A549 (cell line): ENCODE results near the gene TOP2A. TPM values are rescaled to one million over a fixed set of nuclear protein-coding genes. Genes with fewer than 3 reads are reported as not detected.
A peak's percentile ranks its signal among the peaks of the same experiment; 100 is the strongest.

ENCODE experiments used
- ATAC-seq, 2 experiments: fragments of 200-7000 bp in 1 of 2; fragments of >200 bp in 1 of 2; cut with Nextera tagmentation in 1 of 2; cut with Tn5 transposase in 1 of 2; 3 replicates each; pipeline versions ENCODE4 v1.8.0 to v1.9.1; 2018 to 2020; ENCODE audit warnings: mild to moderate bottlenecking in 1 of 2, moderate library complexity in 1 of 2
- CTCF ChIA-PET: fragments of 300-600 bp; sonication (Branson Sonifier 250); formaldehyde crosslinking; extraction: SDS; loops from one replicate; lab custom pipeline; 2021; ENCODE audit warnings: antibody characterized with exemption, inconsistent platforms; lab: Yijun Ruan, JAX
- POLR2A ChIA-PET: fragments of 350-600 bp; formaldehyde crosslinking; extraction: SDS; loops from one replicate; lab custom pipeline; 2021; ENCODE audit warnings: antibody characterized with exemption, inconsistent platforms; lab: Yijun Ruan, JAX
- DNase-seq, 2 experiments: peaks; one replicate each; pipeline versions ENCODE4 v3.0.0 to v3.0.0-alpha.2; 2011 to 2016; ENCODE audit warnings: low read depth in 1 of 2, low spot score in 1 of 2
- FAIRE-seq: peaks from 2 replicates; lab custom pipeline; 2011; peaks lifted over from hg19 to GRCh38; lab: Jason Lieb, UNC
- H3K27ac ChIP-seq, 2 experiments: fragments of >200 bp; sonication (Bioruptor Twin); formaldehyde crosslinking; 3 replicates each; pipeline ENCODE4 v1.5.1; 2016 to 2017
- H3K4me1 ChIP-seq: fragments of >200 bp; sonication (Bioruptor Twin); formaldehyde crosslinking; 3 replicates; pipeline ENCODE4 v1.6.1; 2016
- H3K4me2 ChIP-seq: fragments of >200 bp; sonication (Bioruptor Twin); formaldehyde crosslinking; 3 replicates; pipeline ENCODE4 v1.6.1; 2016
- H3K4me3 ChIP-seq: fragments of >200 bp; sonication (Bioruptor Twin); formaldehyde crosslinking; 3 replicates; pipeline ENCODE4 v1.5.1; 2016
- H3K9me3 ChIP-seq: fragments of >200 bp; sonication (Bioruptor Twin); formaldehyde crosslinking; 3 replicates; pipeline ENCODE4 v1.6.1; 2016
- EHF ChIP-seq: fragments of 250-450 bp; sonication (Bioruptor Pico); IDR thresholded peaks from 2 replicates; pipeline ENCODE4 v1.5.0; 2020; ENCODE audit warnings: mild to moderate bottlenecking
- ESRRA ChIP-seq: fragments of 150-350 bp; IDR thresholded peaks from 2 replicates; pipeline ENCODE4 v1.6.1; 2014; ENCODE audit warnings: mild to moderate bottlenecking, low read length, borderline replicate concordance
- FOSL2 ChIP-seq, 2 experiments: fragments of 450-650 bp in 1 of 2; fragments of >200 bp in 1 of 2; sonication (Bioruptor Twin) in 1 of 2; formaldehyde crosslinking; IDR thresholded peaks; 2 replicates each; pipeline versions ENCODE4 v1.5.0 to v1.6.1; 2016 to 2020; ENCODE audit warnings: mild to moderate bottlenecking in 1 of 2, moderate library complexity in 1 of 2
- HOXA7 ChIP-seq: fragments of 250-450 bp; sonication (Bioruptor Pico); IDR thresholded peaks from 2 replicates; pipeline ENCODE4 v1.5.0; 2020; ENCODE audit warnings: mild to moderate bottlenecking, moderate library complexity
- JUN ChIP-seq, 2 experiments: fragments of >200 bp; sonication (Bioruptor Twin); formaldehyde crosslinking; IDR thresholded peaks; 2 replicates in 1 of 2; 3 replicates in 1 of 2; pipeline ENCODE4 v1.6.1; 2016 to 2017
- KDM5A ChIP-seq: fragments of 200-600 bp; sonication (generic); IDR thresholded peaks from 2 replicates; pipeline ENCODE4 v1.6.1; 2016; ENCODE audit warnings: antibody characterized with exemption, mild to moderate bottlenecking
- MAZ ChIP-seq: fragments of 150-350 bp; IDR thresholded peaks from 2 replicates; pipeline ENCODE4 v1.6.1; 2014; ENCODE audit warnings: antibody characterized with exemption, low read depth, low read length, borderline replicate concordance
- MYC ChIP-seq: IDR thresholded peaks from 2 replicates; pipeline ENCODE4 v1.6.1; 2012; ENCODE audit warnings: mild to moderate bottlenecking, inconsistent platforms, low read length, improper control_type of control experiment, borderline replicate concordance
- POLR2AphosphoS2 ChIP-seq: conservative IDR thresholded peaks from 2 replicates; pipeline ENCODE4 v1.6.1; 2012; ENCODE audit warnings: low read length, improper control_type of control experiment, inconsistent platforms
- RAD21 ChIP-seq, 2 experiments: fragments of >200 bp in 1 of 2; sonication (Bioruptor Twin) in 1 of 2; formaldehyde crosslinking in 1 of 2; IDR thresholded peaks in 1 of 2; conservative IDR thresholded peaks in 1 of 2; 2 replicates in 1 of 2; 3 replicates in 1 of 2; pipeline ENCODE4 v1.6.1; 2012 to 2018; ENCODE audit warnings: inconsistent platforms in 1 of 2
- SREBF2 ChIP-seq: fragments of 450-650 bp; IDR thresholded peaks from 2 replicates; pipeline ENCODE4 v1.6.1; 2014; ENCODE audit warnings: mild to moderate bottlenecking, moderate library complexity
- ZC3H11A ChIP-seq: fragments of 450-650 bp; IDR thresholded peaks from 2 replicates; pipeline ENCODE4 v1.6.1; 2014; ENCODE audit warnings: antibody characterized with exemption, mild to moderate bottlenecking
- WGBS: methylation state at CpG from one replicate; pipeline ENCODE4 v1.1.6; 2017; ENCODE audit errors: missing lambda C conversion rate; 5-methylcytosine and 5-hydroxymethylcytosine counted together
- polyA plus RNA-seq, 4 experiments: library from polyadenylated mRNA; depleted of rRNA in 3 of 4; stranded (reverse); fragments of >200 nt; fragmentation: RNase III in 1 of 4; extraction: RNeasy Plus Mini Kit Qiagen cat#74134 plus additional on column Dnase treatment in 1 of 4; gene quantifications; 2 replicates in 3 of 4; 3 replicates in 1 of 4; pipeline ENCODE4 v1.2.3, GENCODE V29; 2011 to 2017
- TF ChIP-seq, protein P1 (sequence below): fragments of 450-650 bp; IDR thresholded peaks from 2 replicates; pipeline ENCODE4 v1.6.1; 2014; ENCODE audit warnings: antibody characterized with exemption
- TF ChIP-seq, protein P2 (sequence below): fragments of >200 bp; sonication (Bioruptor Twin); formaldehyde crosslinking; IDR thresholded peaks from 3 replicates; pipeline ENCODE4 v1.6.1; 2016
- TF ChIP-seq, protein P3 (sequence below): fragments of 250-450 bp; sonication (Bioruptor Pico); IDR thresholded peaks from 2 replicates; pipeline ENCODE4 v1.5.0; 2020; ENCODE audit warnings: low read depth, mild to moderate bottlenecking, moderate library complexity

Gene TOP2A
- polyA plus RNA-seq, 2 of the 4 experiments (the other 2 are of a cell fraction) = 226 to 416 TPM

DNA sequence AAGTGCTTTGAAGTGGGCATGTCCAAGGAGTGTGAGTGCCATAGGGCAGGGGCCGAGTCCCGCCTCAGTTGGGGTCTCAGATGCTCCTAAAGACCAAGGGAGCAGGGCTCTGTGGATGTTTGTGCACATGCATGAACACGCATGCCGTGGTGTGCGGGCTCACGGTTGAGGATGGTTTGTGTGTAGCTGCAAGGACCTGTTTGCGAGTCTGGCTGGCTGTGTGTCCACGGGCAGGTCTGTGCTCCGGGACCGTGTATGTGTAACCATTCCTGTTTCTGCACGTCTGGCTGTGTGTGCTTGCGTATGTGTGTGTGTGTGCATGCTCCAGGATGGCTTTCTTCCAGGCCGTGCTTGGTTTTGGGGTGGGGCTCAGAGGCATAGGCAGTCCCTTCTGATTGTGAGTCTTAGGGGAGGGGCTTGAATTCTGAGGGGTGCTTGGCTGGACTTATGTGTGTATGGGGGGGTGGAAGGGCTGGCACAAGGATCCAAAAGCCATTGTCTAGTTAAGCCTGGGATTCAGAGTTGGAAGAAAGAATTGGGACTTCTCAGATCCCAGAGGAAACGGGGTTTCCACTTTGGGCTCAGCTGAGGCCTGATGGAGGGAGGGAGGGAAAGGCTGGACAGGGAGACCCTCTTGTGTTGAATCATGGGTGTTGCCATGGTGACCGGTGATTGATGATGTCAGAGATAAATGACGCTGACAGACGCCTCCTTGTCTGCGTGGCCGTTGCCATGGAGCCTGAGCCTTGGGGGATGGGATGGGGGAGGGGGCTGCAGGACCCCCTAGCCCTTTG is 67.6 kb downstream of the TOP2A start:
- DNase-seq = no peak
- Histone ChIP-seq H3K4me3 (no peak overlapping the region), H3K4me1 (peaks cover 92% of the 10 kb centered on the region), H3K27ac (peak overlapping the region in 1 of 2 experiments; percentile 76; a peak in 1 of 6 replicates), H3K9me3 (no peaks in the 10 kb centered on the region), H3K4me2 (no peak overlapping the region; the same call in 2 of the 3 replicates)
- no peak for FAIRE-seq
- no peak for ATAC-seq
- 69% methylated on average over 19 of the region's 19 CpGs for WGBS
- CTCF ChIA-PET = interaction anchor here (0.7 to 40.3 kb wide), 5 partner anchors 8 to 184 kb away, joined by 3 to 2395 read pairs (median 7); partner anchors contain the start of genes CDC6, RARA and TOP2A
- TF ChIP-seq POLR2AphosphoS2 = no peak
- TF ChIP-seq, protein P1, sequence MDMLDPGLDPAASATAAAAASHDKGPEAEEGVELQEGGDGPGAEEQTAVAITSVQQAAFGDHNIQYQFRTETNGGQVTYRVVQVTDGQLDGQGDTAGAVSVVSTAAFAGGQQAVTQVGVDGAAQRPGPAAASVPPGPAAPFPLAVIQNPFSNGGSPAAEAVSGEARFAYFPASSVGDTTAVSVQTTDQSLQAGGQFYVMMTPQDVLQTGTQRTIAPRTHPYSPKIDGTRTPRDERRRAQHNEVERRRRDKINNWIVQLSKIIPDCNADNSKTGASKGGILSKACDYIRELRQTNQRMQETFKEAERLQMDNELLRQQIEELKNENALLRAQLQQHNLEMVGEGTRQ = no peak
- TF ChIP-seq MYC = no peak
- POLR2A ChIA-PET = no interaction called here

DNA sequence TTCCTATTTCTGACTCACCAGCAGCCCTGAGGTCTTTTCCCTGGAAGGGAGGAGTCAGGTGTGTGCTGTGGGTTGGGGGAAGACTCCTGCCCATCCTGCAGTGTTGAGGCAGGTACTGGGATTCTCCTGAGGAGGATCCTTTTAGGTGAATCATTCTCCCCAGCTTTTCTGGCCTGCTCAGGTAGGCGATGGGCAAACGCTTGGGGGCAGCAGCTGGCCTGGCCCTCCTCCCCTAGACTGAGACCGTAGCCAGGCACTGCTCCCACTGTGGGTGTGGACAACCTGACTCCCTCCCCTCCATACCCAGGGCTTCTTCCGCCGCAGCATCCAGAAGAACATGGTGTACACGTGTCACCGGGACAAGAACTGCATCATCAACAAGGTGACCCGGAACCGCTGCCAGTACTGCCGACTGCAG is 68.2 kb downstream of the TOP2A start:
- no peak overlapping the region for H3K4me3 ChIP-seq
- FAIRE-seq (no peak), ATAC-seq (no peak), DNase-seq (no peak)
- TF ChIP-seq MAZ (no peak), KDM5A (no peak)
- TF ChIP-seq, protein P2, sequence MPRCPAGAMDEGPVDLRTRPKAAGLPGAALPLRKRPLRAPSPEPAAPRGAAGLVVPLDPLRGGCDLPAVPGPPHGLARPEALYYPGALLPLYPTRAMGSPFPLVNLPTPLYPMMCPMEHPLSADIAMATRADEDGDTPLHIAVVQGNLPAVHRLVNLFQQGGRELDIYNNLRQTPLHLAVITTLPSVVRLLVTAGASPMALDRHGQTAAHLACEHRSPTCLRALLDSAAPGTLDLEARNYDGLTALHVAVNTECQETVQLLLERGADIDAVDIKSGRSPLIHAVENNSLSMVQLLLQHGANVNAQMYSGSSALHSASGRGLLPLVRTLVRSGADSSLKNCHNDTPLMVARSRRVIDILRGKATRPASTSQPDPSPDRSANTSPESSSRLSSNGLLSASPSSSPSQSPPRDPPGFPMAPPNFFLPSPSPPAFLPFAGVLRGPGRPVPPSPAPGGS = no peak
- H3K9me3 ChIP-seq = no peaks in the 10 kb centered on the region
- peak overlapping the region; percentile 12; the same call in 1 of the 3 replicates for H3K4me2 ChIP-seq
- 81% methylated on average over 10 of the region's 10 CpGs for WGBS
- CTCF ChIA-PET = interaction anchor here (0.6 to 40.3 kb wide), 4 partner anchors 8 to 130 kb away, joined by 3 to 2395 read pairs (median 120); partner anchors contain the start of genes CDC6, RARA and WIPF2
- POLR2A ChIA-PET = no interaction called here
- H3K4me1 ChIP-seq = peaks cover 93% of the 10 kb centered on the region
- H3K27ac ChIP-seq = peak overlapping the region in 1 of 2 experiments; percentile 76; a peak in 2 of 6 replicates

DNA sequence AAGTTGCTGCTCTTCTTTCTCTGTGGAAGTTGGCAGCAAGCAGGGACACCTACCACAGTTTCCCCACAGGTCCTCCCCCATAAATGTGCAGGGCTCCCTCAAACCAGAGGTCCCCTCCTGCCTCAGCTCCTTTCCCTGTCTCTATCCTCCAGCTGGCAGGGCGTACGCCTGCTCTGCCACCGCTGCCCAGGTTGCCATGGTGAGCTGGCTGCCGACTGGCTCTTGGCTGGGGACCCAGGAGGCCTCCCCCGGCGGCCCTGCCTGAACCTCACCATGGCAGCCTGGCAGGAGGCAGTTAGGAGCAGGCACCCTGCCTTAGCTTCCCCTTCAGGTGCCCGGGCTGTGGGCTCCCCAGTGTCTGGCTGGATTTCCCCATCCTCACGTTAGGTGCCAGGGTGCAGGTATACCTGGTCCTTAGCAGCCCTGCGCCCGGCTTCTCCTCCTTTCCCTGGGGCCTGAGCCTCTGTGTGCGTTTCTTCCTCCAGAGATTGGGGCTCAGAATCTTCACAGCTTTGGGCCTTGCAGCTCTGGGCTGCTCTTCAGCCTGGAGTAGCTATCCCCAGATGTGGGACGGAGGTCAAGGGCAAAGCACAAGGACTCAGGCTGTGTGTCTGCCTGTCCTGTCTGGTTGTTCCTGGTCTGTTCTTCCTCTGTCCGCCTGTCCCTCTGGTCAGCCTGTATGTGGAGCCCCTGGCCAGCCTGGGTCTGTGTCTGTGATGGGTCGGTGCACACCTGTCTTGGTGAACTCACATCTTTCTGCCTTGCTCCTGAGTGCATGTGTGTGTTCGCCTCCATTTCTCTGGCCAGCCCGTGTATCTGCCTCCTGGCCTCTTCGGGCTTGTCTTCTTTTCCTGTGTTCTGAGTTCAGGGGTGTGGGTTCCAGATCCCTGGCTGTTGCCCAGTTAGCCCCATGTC is 68.9 kb downstream of the TOP2A start:
- CTCF ChIA-PET = interaction anchor here (0.6 to 40.3 kb wide), 6 partner anchors 9 to 211 kb away, joined by 3 to 2395 read pairs (median 4); partner anchors contain the start of genes CDC6, RARA and WIPF2
- Histone ChIP-seq H3K4me3 (no peak overlapping the region), H3K4me1 (peaks cover 99% of the 10 kb centered on the region), H3K27ac (peak overlapping the region in 1 of 2 experiments; percentile 37; a peak in 2 of 6 replicates), H3K4me2 (peak overlapping the region; percentile 12; the same call in 1 of the 3 replicates), H3K9me3 (no peaks in the 10 kb centered on the region)
- 86% methylated on average over 17 of the region's 17 CpGs for WGBS
- POLR2A ChIA-PET = no interaction called here
- no peak for TF ChIP-seq FOSL2 (IDR thresholded peaks at IDR 0.05)
- TF ChIP-seq FOSL2 (CRISPR knock-in tag; IDR thresholded peaks at IDR 0.05) = no peak
- TF ChIP-seq JUN (IDR thresholded peaks at IDR 0.05) = no peak
- TF ChIP-seq RAD21 (conservative IDR thresholded peaks at IDR 0.05 in 1 of 2, IDR thresholded peaks at IDR 0.05 in 1 of 2) = no peak
- TF ChIP-seq ZC3H11A = no peak
- TF ChIP-seq, protein P3, sequence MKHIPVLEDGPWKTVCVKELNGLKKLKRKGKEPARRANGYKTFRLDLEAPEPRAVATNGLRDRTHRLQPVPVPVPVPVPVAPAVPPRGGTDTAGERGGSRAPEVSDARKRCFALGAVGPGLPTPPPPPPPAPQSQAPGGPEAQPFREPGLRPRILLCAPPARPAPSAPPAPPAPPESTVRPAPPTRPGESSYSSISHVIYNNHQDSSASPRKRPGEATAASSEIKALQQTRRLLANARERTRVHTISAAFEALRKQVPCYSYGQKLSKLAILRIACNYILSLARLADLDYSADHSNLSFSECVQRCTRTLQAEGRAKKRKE (CRISPR knock-in tag) = no peak
- no peak for TF ChIP-seq SREBF2
- TF ChIP-seq, protein P1 = no peak
- TF ChIP-seq HOXA7 (CRISPR knock-in tag) = no peak
- TF ChIP-seq ESRRA = no peak
- no peak for TF ChIP-seq EHF (CRISPR knock-in tag)
- DNase-seq = no peak
- no peak for ATAC-seq
- FAIRE-seq = no peak
